Measurements from ENCODE around the gene COP1. TPM values are rescaled to one million over a fixed set of nuclear protein-coding genes. Genes with fewer than 3 reads are reported as not detected.
A peak's percentile ranks its signal among the peaks of the same experiment; 100 is the strongest.
"Not testable (repeated sequence)": the region's sequence is repeated elsewhere in the genome, so short reads cannot be mapped to it uniquely, and the experiment has no call there.

The COP1 gene
- total RNA-seq, 1 experiment from 2014 or later, result 36.0 TPM

DNA sequence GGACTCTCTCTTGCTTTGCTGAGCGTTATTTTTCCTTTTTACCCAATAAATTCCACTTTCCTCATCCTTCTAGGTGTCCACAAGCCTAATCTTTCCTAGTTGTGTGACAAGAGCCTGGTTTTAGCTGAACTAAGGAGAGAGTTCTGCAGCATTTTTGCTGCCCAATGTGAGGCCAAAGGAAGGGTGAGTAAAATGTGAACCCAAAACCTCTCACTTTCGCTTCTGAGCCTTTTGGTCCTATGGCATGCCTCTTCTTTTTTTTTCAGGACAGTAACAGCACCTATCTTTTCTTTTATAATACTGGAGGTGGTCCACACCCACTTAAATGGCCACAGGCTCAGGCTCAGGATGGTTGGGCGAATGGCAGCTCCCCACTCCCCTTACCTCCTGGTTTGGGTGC, 111.1 kb downstream of the COP1 start (continued):
- TF ChIP-seq ATF6 (CRISPR knock-in tag; IDR thresholded peaks at IDR 0.05), result no peak
- TF ChIP-seq, protein P1, sequence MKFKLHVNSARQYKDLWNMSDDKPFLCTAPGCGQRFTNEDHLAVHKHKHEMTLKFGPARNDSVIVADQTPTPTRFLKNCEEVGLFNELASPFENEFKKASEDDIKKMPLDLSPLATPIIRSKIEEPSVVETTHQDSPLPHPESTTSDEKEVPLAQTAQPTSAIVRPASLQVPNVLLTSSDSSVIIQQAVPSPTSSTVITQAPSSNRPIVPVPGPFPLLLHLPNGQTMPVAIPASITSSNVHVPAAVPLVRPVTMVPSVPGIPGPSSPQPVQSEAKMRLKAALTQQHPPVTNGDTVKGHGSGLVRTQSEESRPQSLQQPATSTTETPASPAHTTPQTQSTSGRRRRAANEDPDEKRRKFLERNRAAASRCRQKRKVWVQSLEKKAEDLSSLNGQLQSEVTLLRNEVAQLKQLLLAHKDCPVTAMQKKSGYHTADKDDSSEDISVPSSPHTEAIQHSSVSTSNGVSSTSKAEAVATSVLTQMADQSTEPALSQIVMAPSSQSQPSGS (CRISPR knock-in tag; IDR thresholded peaks at IDR 0.05; ENCODE audit: borderline replicate concordance, low read depth), result no peak
- TF ChIP-seq ZNF219 (CRISPR knock-in tag; IDR thresholded peaks at IDR 0.05; ENCODE audit: borderline replicate concordance), result no peak
- TF ChIP-seq ZNF317 (CRISPR knock-in tag; IDR thresholded peaks at IDR 0.05; ENCODE audit: borderline replicate concordance, low read depth), result no peak
- TF ChIP-seq, protein P2, sequence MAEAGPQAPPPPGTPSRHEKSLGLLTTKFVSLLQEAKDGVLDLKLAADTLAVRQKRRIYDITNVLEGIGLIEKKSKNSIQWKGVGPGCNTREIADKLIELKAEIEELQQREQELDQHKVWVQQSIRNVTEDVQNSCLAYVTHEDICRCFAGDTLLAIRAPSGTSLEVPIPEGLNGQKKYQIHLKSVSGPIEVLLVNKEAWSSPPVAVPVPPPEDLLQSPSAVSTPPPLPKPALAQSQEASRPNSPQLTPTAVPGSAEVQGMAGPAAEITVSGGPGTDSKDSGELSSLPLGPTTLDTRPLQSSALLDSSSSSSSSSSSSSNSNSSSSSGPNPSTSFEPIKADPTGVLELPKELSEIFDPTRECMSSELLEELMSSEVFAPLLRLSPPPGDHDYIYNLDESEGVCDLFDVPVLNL (CRISPR knock-in tag; IDR thresholded peaks at IDR 0.05; ENCODE audit: borderline replicate concordance, low read depth), result no peak

GRCh38 chr1:176090766-176091165, 116.3 kb downstream of the COP1 start:
- POLR2A ChIA-PET, result no interaction called here
- Mint-ChIP-seq H3K36me3 (peaks cover 22% of the 10 kb centered on the region), H3K4me1 (peaks cover 12% of the 10 kb centered on the region), H3K27ac (no peak overlapping the region), H3K27me3 (ENCODE audit: low read depth) (no peaks in the 10 kb centered on the region), H3K4me3 (no peak overlapping the region), H3K9me3 (peaks cover 12% of the 10 kb centered on the region)
- DNase-seq (ENCODE audit: low spot score) (no peak), ATAC-seq (no peak)
- CTCF ChIA-PET, result no interaction called here
- TF ChIP-seq IRF2 (CRISPR knock-in tag; IDR thresholded peaks at IDR 0.05; ENCODE audit: borderline replicate concordance, low read depth) (no peak), JAZF1 (CRISPR knock-in tag; IDR thresholded peaks at IDR 0.05) (no peak), E2F5 (CRISPR knock-in tag; IDR thresholded peaks at IDR 0.05) (no peak), CDX4 (CRISPR knock-in tag; IDR thresholded peaks at IDR 0.05; ENCODE audit: borderline replicate concordance) (no peak), ZNF138 (CRISPR knock-in tag; conservative IDR thresholded peaks at IDR 0.05) (no peak)

DNA sequence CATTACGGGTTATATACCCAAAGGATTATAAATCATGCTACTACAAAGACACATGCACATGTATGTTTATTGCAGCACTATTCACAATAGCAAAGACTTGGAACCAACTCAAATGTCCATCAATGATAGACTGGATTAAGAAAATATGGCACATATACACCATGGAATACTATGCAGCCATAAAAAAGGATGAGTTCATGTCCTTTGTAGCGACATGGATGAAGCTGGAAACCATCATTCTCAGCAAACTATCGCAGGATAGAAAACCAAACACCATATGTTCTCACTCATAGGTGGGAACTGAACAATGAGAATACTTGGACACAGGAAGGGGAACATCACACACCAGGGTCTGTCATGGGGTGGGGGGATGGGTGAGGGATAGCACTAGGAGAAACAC, 119.3 kb downstream of the COP1 start:
- Mint-ChIP-seq H3K9me3 (peaks cover 12% of the 10 kb centered on the region), H3K36me3 (peaks cover 21% of the 10 kb centered on the region), H3K4me1 (peaks cover 12% of the 10 kb centered on the region)
- H3K27ac Mint-ChIP-seq; ATAC-seq; POLR2A ChIA-PET; H3K4me3 Mint-ChIP-seq; CTCF ChIA-PET; H3K27me3 Mint-ChIP-seq (ENCODE audit: low read depth); DNase-seq (ENCODE audit: low spot score): not testable (repeated sequence)

DNA sequence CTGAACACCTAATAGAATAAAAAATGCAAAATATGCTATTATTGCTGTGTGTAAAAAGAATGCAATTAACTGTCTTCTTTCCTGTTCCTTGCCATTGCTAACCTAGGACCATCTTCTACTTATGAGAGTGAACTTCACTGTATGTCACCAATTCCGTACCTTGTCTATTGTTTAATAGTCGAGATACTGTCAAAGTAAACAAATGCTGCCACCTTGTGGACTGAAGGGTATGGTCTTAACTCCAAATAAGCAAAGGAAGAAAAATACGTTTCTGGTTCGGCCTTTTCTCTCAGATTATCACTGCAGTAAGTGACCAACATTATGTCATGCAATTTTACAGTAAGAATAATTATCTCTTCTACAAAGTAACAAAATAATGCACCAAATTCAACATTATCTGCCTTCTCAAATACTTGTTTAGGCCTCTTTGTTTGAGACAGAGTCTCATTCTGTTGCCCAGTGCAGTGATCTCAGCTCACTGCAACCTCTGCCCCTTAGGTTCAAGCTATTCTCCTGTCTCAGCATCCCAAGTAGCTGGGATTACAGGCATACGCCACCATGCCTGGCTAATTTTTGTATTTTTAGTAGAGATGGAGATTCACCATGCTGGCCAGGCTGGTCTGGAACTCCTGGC, 133.4 kb downstream of the COP1 start:
- DNase-seq (ENCODE audit: low spot score), result peak; percentile 21
- no peaks in the 10 kb centered on the region for H3K27me3 Mint-ChIP-seq (ENCODE audit: low read depth)
- POLR2A ChIA-PET, result no interaction called here
- peaks cover 18% of the 10 kb centered on the region for H3K36me3 Mint-ChIP-seq
- no peak for TF ChIP-seq STAT6 (CRISPR knock-in tag; conservative IDR thresholded peaks at IDR 0.05; ENCODE audit: low read depth)
- TF ChIP-seq, protein P3, sequence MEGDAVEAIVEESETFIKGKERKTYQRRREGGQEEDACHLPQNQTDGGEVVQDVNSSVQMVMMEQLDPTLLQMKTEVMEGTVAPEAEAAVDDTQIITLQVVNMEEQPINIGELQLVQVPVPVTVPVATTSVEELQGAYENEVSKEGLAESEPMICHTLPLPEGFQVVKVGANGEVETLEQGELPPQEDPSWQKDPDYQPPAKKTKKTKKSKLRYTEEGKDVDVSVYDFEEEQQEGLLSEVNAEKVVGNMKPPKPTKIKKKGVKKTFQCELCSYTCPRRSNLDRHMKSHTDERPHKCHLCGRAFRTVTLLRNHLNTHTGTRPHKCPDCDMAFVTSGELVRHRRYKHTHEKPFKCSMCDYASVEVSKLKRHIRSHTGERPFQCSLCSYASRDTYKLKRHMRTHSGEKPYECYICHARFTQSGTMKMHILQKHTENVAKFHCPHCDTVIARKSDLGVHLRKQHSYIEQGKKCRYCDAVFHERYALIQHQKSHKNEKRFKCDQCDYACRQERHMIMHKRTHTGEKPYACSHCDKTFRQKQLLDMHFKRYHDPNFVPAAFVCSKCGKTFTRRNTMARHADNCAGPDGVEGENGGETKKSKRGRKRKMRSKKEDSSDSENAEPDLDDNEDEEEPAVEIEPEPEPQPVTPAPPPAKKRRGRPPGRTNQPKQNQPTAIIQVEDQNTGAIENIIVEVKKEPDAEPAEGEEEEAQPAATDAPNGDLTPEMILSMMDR (IDR thresholded peaks at IDR 0.05), result peak; percentile 67
- no peak overlapping the region for H3K27ac Mint-ChIP-seq
- H3K9me3 Mint-ChIP-seq, result peaks cover 11% of the 10 kb centered on the region
- CTCF ChIA-PET, result interaction anchor here (0.6 to 1.0 kb wide), 3 partner anchors 113 to 700 kb away, joined by 3 read pairs; no protein-coding TSS in a partner anchor
- peaks cover 13% of the 10 kb centered on the region for H3K4me1 Mint-ChIP-seq
- peak; percentile 82 for ATAC-seq
- no peak overlapping the region for H3K4me3 Mint-ChIP-seq
